Measurements from ENCODE around the gene HDX.
"Not testable (repeated sequence)": the region's sequence is repeated elsewhere in the genome, so short reads cannot be mapped to it uniquely, and the experiment has no call there.

HDX gene

GRCh38 chrX:84501798-84502628, at the start of gene HDX:
TSS of gene HDX (minus strand) at chrX:84502453. CDS start at chrX:84475397, 27,056 bp downstream.
- peak in 1 of 2 donors; percentile 10 for DNase-seq (ENCODE audit: low spot score in 2 of 2)
- no peaks in the 10 kb centered on the region for H3K36me3 Mint-ChIP-seq (ENCODE audit: insufficient read depth)
- peak; percentile 62 for ATAC-seq (replicated peaks; ENCODE audit: extremely low read depth, poor library complexity, severe bottlenecking)
- no peaks in the 10 kb centered on the region for H3K9me3 Mint-ChIP-seq
- H3K4me3 Mint-ChIP-seq, result peak within 1 kb of the TSS; percentile 72
- no peaks in the 10 kb centered on the region for H3K4me1 Mint-ChIP-seq
- H3K27me3 Mint-ChIP-seq, result no peaks in the 10 kb centered on the region
- H3K27ac Mint-ChIP-seq (ENCODE audit: low read depth), result no peak within 1 kb of the TSS

- not testable (repeated sequence) for H3K27me3 Mint-ChIP-seq; H3K4me1 Mint-ChIP-seq; H3K27ac Mint-ChIP-seq (ENCODE audit: low read depth); H3K36me3 Mint-ChIP-seq (ENCODE audit: insufficient read depth); DNase-seq (ENCODE audit: low spot score in 2 of 2); H3K4me3 Mint-ChIP-seq; ATAC-seq (replicated peaks; ENCODE audit: extremely low read depth, poor library complexity, severe bottlenecking)
- peaks cover 12% of the 10 kb centered on the region for H3K9me3 Mint-ChIP-seq
Observed at GRCh38 chrX:84541315-84541714, 39.1 kb upstream of the HDX start.

- H3K4me3 Mint-ChIP-seq; ATAC-seq (replicated peaks; ENCODE audit: extremely low read depth, poor library complexity, severe bottlenecking); H3K27me3 Mint-ChIP-seq; H3K4me1 Mint-ChIP-seq; DNase-seq (ENCODE audit: low spot score in 2 of 2); H3K36me3 Mint-ChIP-seq (ENCODE audit: insufficient read depth); H3K27ac Mint-ChIP-seq (ENCODE audit: low read depth): not testable (repeated sequence)
- peaks cover 17% of the 10 kb centered on the region for H3K9me3 Mint-ChIP-seq
Observed at GRCh38 chrX:84537627-84538026, 35.4 kb upstream of the HDX start.

- ATAC-seq (replicated peaks; ENCODE audit: extremely low read depth, poor library complexity, severe bottlenecking) (no peak), DNase-seq (ENCODE audit: low spot score in 2 of 2) (no peak)
Observed at GRCh38 chrX:84488426-84488825, 13.8 kb downstream of the HDX start.

GRCh38 chrX:84487365-84488353, 14.6 kb downstream of the HDX start:
- H3K4me1 Mint-ChIP-seq, result no peaks in the 10 kb centered on the region
- H3K27me3 Mint-ChIP-seq, result no peaks in the 10 kb centered on the region
- no peak overlapping the region for H3K27ac Mint-ChIP-seq (ENCODE audit: low read depth)

More at GRCh38 chrX:84488426-84488825, 13.8 kb downstream of the HDX start:
- Mint-ChIP-seq H3K36me3 (ENCODE audit: insufficient read depth) (no peaks in the 10 kb centered on the region), H3K27ac (ENCODE audit: low read depth) (no peak overlapping the region), H3K4me1 (no peaks in the 10 kb centered on the region), H3K27me3 (no peaks in the 10 kb centered on the region), H3K9me3 (no peaks in the 10 kb centered on the region), H3K4me3 (no peak overlapping the region)

GRCh38 chrX:84479086-84479485, 23.2 kb downstream of the HDX start:
- Mint-ChIP-seq H3K4me1 (no peaks in the 10 kb centered on the region), H3K9me3 (peaks cover 10% of the 10 kb centered on the region), H3K4me3 (no peak overlapping the region), H3K27me3 (no peaks in the 10 kb centered on the region), H3K27ac (ENCODE audit: low read depth) (no peak overlapping the region), H3K36me3 (ENCODE audit: insufficient read depth) (no peaks in the 10 kb centered on the region)
- DNase-seq (ENCODE audit: low spot score in 2 of 2) (no peak), ATAC-seq (replicated peaks; ENCODE audit: extremely low read depth, poor library complexity, severe bottlenecking) (no peak)

More at GRCh38 chrX:84487365-84488353, 14.6 kb downstream of the HDX start:
- Mint-ChIP-seq H3K9me3 (no peaks in the 10 kb centered on the region), H3K36me3 (ENCODE audit: insufficient read depth) (no peaks in the 10 kb centered on the region), H3K4me3 (no peak overlapping the region)
- ATAC-seq (replicated peaks; ENCODE audit: extremely low read depth, poor library complexity, severe bottlenecking) (no peak), DNase-seq (ENCODE audit: low spot score in 2 of 2) (no peak)

- H3K4me1 Mint-ChIP-seq, result no peaks in the 10 kb centered on the region
- DNase-seq (ENCODE audit: low spot score in 2 of 2) (no peak), ATAC-seq (replicated peaks; ENCODE audit: extremely low read depth, poor library complexity, severe bottlenecking) (no peak)
- no peak overlapping the region for H3K27ac Mint-ChIP-seq (ENCODE audit: low read depth)
- H3K4me3 Mint-ChIP-seq, result no peak overlapping the region
- no peaks in the 10 kb centered on the region for H3K27me3 Mint-ChIP-seq
- H3K9me3 Mint-ChIP-seq, result peaks cover 10% of the 10 kb centered on the region
- H3K36me3 Mint-ChIP-seq (ENCODE audit: insufficient read depth), result no peaks in the 10 kb centered on the region
Observed at GRCh38 chrX:84477114-84477513, 25.1 kb downstream of the HDX start.

- H3K4me1 Mint-ChIP-seq, result no peaks in the 10 kb centered on the region
- H3K4me3 Mint-ChIP-seq, result no peak overlapping the region
- no peak for ATAC-seq (replicated peaks; ENCODE audit: extremely low read depth, poor library complexity, severe bottlenecking)
- no peaks in the 10 kb centered on the region for H3K9me3 Mint-ChIP-seq
- no peaks in the 10 kb centered on the region for H3K27me3 Mint-ChIP-seq
- no peak for DNase-seq (ENCODE audit: low spot score in 2 of 2)
- H3K36me3 Mint-ChIP-seq (ENCODE audit: insufficient read depth), result peaks cover 1% of the 10 kb centered on the region
- H3K27ac Mint-ChIP-seq (ENCODE audit: low read depth), result no peak overlapping the region
Observed at GRCh38 chrX:84475596-84475995, 26.7 kb downstream of the HDX start.

- no peaks in the 10 kb centered on the region for H3K27me3 Mint-ChIP-seq
Observed at GRCh38 chrX:84475101-84475500, 27.2 kb downstream of the HDX start.

GRCh38 chrX:84469226-84469625, 33.0 kb downstream of the HDX start:
- H3K4me3 Mint-ChIP-seq, result no peak overlapping the region
- peaks cover 1% of the 10 kb centered on the region for H3K36me3 Mint-ChIP-seq (ENCODE audit: insufficient read depth)
- no peaks in the 10 kb centered on the region for H3K4me1 Mint-ChIP-seq
- no peaks in the 10 kb centered on the region for H3K27me3 Mint-ChIP-seq
- H3K27ac Mint-ChIP-seq (ENCODE audit: low read depth), result no peak overlapping the region
- ATAC-seq (replicated peaks; ENCODE audit: extremely low read depth, poor library complexity, severe bottlenecking), result no peak
- peaks cover 5% of the 10 kb centered on the region for H3K9me3 Mint-ChIP-seq
- DNase-seq (ENCODE audit: low spot score in 2 of 2), result no peak

More at GRCh38 chrX:84475101-84475500, 27.2 kb downstream of the HDX start:
- H3K4me1 Mint-ChIP-seq, result no peaks in the 10 kb centered on the region
- DNase-seq (ENCODE audit: low spot score in 2 of 2) (no peak), ATAC-seq (replicated peaks; ENCODE audit: extremely low read depth, poor library complexity, severe bottlenecking) (no peak)
- no peak overlapping the region for H3K27ac Mint-ChIP-seq (ENCODE audit: low read depth)
- peaks cover 1% of the 10 kb centered on the region for H3K36me3 Mint-ChIP-seq (ENCODE audit: insufficient read depth)
- H3K9me3 Mint-ChIP-seq, result no peaks in the 10 kb centered on the region
- H3K4me3 Mint-ChIP-seq, result no peak overlapping the region

- Mint-ChIP-seq H3K4me1 (no peaks in the 10 kb centered on the region), H3K4me3 (no peak overlapping the region), H3K27ac (ENCODE audit: low read depth) (no peak overlapping the region), H3K36me3 (ENCODE audit: insufficient read depth) (peaks cover 1% of the 10 kb centered on the region), H3K27me3 (no peaks in the 10 kb centered on the region), H3K9me3 (peaks cover 5% of the 10 kb centered on the region)
- ATAC-seq (replicated peaks; ENCODE audit: extremely low read depth, poor library complexity, severe bottlenecking), result no peak
- no peak for DNase-seq (ENCODE audit: low spot score in 2 of 2)
Observed at GRCh38 chrX:84467898-84468297, 34.4 kb downstream of the HDX start.

GRCh38 chrX:84453351-84454246, 48.7 kb downstream of the HDX start:
- Mint-ChIP-seq H3K27ac (ENCODE audit: low read depth) (no peak overlapping the region), H3K27me3 (no peaks in the 10 kb centered on the region), H3K4me3 (no peak overlapping the region), H3K4me1 (no peaks in the 10 kb centered on the region), H3K9me3 (peaks cover 15% of the 10 kb centered on the region), H3K36me3 (ENCODE audit: insufficient read depth) (no peaks in the 10 kb centered on the region)
- DNase-seq (ENCODE audit: low spot score in 2 of 2), result no peak
- ATAC-seq (replicated peaks; ENCODE audit: extremely low read depth, poor library complexity, severe bottlenecking), result no peak

All from central memory CD8-positive, alpha-beta T cell (primary cell).